H54 (cell line): ENCODE data around the gene RASSF5.

Source experiments
- DNase-seq: peaks from one replicate; pipeline ENCODE4 v3.0.0; 2011; ENCODE audit warnings: low spot score, mixed read lengths; ENCODE audit not compliant: insufficient read length
- FAIRE-seq: peaks from 3 replicates; lab custom pipeline; 2011; peaks lifted over from hg19 to GRCh38; lab: Jason Lieb, UNC
- POLR2A ChIP-seq: IDR thresholded peaks from 2 replicates; pipeline ENCODE4 v1.6.1; 2011; ENCODE audit warnings: low read depth, mild to moderate bottlenecking, low read length

Gene RASSF5

DNA sequence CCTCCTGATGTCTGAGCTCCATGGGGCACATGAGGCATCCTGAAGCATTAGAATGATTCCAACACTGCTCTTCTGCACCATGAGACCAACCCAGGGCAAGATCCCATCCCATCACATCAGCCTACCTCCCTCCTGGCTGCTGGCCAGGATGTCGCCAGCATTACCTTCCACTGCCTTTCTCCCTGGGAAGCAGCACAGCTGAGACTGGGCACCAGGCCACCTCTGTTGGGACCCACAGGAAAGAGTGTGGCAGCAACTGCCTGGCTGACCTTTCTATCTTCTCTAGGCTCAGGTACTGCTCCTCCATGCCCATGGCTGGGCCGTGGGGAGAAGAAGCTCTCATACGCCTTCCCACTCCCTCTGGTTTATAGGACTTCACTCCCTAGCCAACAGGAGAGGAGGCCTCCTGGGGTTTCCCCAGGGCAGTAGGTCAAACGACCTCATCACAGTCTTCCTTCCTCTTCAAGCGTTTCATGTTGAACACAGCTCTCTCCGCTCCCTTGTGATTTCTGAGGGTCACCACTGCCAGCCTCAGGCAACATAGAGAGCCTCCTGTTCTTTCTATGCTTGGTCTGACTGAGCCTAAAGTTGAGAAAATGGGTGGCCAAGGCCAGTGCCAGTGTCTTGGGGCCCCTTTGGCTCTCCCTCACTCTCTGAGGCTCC, 11.1 kb upstream of the RASSF5 start:
- no peak for FAIRE-seq
- no peak for TF ChIP-seq POLR2A
- DNase-seq: no peak

DNA sequence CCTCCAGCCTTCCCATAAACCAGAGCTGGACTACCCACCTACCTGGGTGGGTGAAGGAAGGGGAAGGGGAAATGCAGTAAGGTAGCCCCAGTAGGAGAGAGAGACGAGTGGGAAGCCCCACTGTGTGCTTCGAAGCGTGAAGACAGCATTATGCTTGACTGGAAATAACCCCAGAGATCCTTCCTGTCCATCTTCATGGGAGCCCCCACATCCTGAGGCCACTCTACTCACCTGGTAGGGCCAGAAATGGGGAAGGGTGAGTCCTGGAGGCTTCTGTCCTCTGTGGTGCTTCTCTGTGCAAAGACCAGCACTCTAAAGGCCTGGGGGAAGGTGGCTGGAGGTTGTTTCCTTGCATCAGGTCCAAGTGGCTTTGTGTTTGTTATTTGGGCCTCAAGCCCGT, 10.0 kb upstream of the RASSF5 start:
- no peak for DNase-seq
- no peak for FAIRE-seq
- no peak for TF ChIP-seq POLR2A

DNA sequence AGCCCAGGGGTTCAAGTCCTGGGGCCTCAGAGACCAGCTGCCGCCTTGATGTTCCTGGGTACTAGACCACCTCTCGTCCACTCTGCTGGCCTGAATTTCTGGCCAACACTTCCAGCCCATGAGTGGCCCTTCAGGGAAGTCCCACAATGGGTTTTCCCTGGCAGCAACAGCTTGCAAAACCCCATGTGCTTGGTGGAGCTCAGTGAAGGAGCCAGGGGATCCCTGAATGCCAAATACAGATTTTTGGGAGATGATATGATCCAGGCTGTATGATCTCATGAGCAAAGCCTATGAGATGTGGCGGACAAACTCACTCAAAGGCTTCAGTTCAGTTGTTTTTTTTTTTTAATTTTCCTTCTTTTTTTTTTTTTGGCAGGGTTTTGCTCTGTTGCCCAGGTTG, 9.6 kb upstream of the RASSF5 start:
- FAIRE-seq (no peak), DNase-seq (no peak)
- no peak for TF ChIP-seq POLR2A

- DNase-seq (no peak), FAIRE-seq (no peak)
- no peak for TF ChIP-seq POLR2A
Measured at GRCh38 chr1:206498685-206499084, 8.6 kb upstream of the RASSF5 start.

GRCh38 chr1:206500046-206500445, 7.3 kb upstream of the RASSF5 start:
- FAIRE-seq (no peak), DNase-seq (no peak)
- no peak for TF ChIP-seq POLR2A

GRCh38 chr1:206501881-206502280, 5.5 kb upstream of the RASSF5 start:
- DNase-seq (no peak), FAIRE-seq (no peak)
- no peak for TF ChIP-seq POLR2A

DNA sequence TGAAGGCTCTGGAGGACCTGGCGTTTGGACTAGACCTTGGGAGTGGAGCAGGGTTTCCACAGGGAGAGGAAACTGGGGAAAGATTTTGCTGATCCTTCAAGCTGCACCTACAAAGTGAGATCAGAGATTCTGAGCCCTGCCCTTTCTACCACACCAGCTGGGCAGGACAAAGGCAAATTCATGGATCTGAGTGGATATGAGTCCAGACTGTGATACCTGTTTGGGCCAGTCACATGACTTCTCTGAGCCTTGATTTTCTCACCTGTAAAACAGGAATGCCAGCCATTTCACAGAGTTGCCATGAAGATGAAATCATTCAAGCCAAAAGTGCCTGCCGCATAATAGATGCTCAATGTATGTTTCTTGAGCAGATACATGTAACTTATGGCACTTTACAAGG, 4.9 kb upstream of the RASSF5 start:
- no peak for TF ChIP-seq POLR2A
- DNase-seq (no peak), FAIRE-seq (no peak)

- no peak for TF ChIP-seq POLR2A
- FAIRE-seq: no peak
- DNase-seq: no peak
Measured at GRCh38 chr1:206502812-206503211, 4.5 kb upstream of the RASSF5 start.

GRCh38 chr1:206503591-206504362, 3.6 kb upstream of the RASSF5 start:
- 0 out of 2 replicates have a peak, but pooled peaks have one; percentile 6 for TF ChIP-seq POLR2A
- DNase-seq: peak; percentile 93
- FAIRE-seq: peak; percentile 83

DNA sequence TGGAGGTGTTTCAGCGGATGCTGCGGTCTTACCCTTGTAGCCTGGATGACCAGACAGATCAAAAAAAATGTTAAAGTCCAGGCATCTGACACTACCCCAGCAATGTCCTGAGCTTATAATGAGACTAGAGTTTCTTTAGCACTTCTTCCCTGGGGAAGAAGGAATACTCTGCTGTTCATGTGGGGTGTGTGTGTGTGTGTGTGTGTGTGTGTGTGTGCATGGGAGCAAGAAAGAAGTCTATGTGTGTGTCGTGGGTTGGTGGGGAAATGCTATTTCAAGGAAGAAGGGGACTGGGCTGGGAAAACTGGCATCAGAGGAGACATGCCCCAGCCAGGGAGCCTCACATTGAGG, 3.0 kb upstream of the RASSF5 start:
- no peak for FAIRE-seq
- no peak for DNase-seq
- TF ChIP-seq POLR2A: no peak

- FAIRE-seq: no peak
- DNase-seq: no peak
- no peak for TF ChIP-seq POLR2A
Measured at GRCh38 chr1:206505702-206506355, 1.5 kb upstream of the RASSF5 start.

DNA sequence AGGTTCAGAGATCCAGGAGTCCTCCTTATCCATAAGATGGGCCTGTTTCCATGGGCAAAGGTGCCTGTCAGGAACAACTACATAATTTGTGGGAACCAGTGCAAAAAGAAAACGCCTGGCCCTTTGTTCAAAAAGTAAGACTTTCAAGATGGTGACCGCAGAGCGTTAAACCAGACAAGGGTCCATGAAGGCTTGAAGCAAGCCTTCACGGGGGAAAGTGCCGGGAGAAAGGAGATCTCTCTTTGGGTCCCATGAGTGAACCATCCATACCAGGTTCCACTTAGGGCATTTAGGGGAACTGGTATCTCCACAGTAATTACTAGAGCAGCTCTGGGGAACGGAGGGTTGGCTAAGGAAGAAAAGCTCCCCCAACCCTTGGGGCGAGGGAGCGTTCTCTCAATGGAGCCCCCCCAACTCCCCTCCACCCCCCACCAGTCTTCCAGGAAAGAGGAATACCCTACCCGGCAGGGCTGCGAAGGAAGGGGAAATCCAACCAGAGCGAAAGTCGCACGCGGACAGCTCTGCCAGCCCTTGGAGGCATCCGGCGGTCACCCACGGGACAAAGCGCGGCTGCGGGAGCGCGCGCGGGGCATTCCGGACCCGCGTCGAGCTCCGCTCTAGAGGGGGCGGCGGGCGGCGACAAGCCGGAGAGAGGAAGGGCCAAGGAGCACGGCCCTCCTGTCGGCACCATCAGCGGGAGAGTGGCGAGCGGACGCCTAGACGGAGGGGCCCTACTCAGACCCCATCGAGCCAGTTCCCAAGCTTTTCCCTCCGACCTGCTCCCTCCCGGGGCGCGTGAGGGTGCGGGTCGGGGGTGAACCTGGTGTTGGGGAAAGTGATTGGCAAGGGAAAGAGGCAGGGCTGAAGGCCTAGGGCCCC, 687 bp upstream of the RASSF5 start:
- no peak for FAIRE-seq
- TF ChIP-seq POLR2A: no peak
- no peak for DNase-seq

- no peak for DNase-seq
- FAIRE-seq: no peak
- TF ChIP-seq POLR2A: no peak
Measured at GRCh38 chr1:206508130-206508889, 979 bp downstream of the RASSF5 start.
